T-helper 2 cell treated with Interferon-gamma antibody and Interleukin-4, amounts not matched to agents 5 μg/mL and 100 μg/mL, for 36 hours (primary cell): ENCODE results near the gene PHACTR1.
"Not testable (repeated sequence)": the region's sequence is repeated elsewhere in the genome, so short reads cannot be mapped to it uniquely, and the experiment has no call there.

Experiments
- DNase-seq: peaks from one replicate; pipeline ENCODE4 v3.0.0; 2021; ENCODE audit warnings: low spot score
- H3K27ac Mint-ChIP-seq: one replicate; pipeline ENCODE4 v1.8.0; 2021; ENCODE audit warnings: mild to moderate bottlenecking, mixed read lengths
- H3K27me3 Mint-ChIP-seq: one replicate; pipeline ENCODE4 v1.8.0; 2021; ENCODE audit warnings: low read depth, mixed read lengths
- H3K36me3 Mint-ChIP-seq: one replicate; pipeline ENCODE4 v1.8.0; 2021; ENCODE audit warnings: low read depth, mixed read lengths
- H3K4me1 Mint-ChIP-seq: one replicate; pipeline ENCODE4 v1.8.0; 2021; ENCODE audit warnings: low read depth, mixed read lengths
- H3K4me3 Mint-ChIP-seq: one replicate; pipeline ENCODE4 v1.8.0; 2022; ENCODE audit warnings: mild to moderate bottlenecking, moderate library complexity, mixed read lengths
- H3K9me3 Mint-ChIP-seq: one replicate; pipeline ENCODE4 v1.8.0; 2021; ENCODE audit warnings: mixed read lengths

The PHACTR1 gene

GRCh38 chr6:12761376-12762115 is 45.0 kb downstream of the PHACTR1 start:
- no peak for DNase-seq
- no peaks in the 10 kb centered on the region for H3K27me3 Mint-ChIP-seq
- no peak overlapping the region for H3K4me3 Mint-ChIP-seq
- H3K27ac Mint-ChIP-seq = no peak overlapping the region
- H3K9me3 Mint-ChIP-seq = no peaks in the 10 kb centered on the region
- no peaks in the 10 kb centered on the region for H3K4me1 Mint-ChIP-seq
- H3K36me3 Mint-ChIP-seq = no peaks in the 10 kb centered on the region

- H3K4me1 Mint-ChIP-seq, H3K27me3 Mint-ChIP-seq, H3K27ac Mint-ChIP-seq, DNase-seq, H3K9me3 Mint-ChIP-seq, H3K4me3 Mint-ChIP-seq, H3K36me3 Mint-ChIP-seq: not testable (repeated sequence)
Measured at GRCh38 chr6:12762731-12763434, 46.3 kb downstream of the PHACTR1 start.

GRCh38 chr6:12766365-12766764 is 49.8 kb downstream of the PHACTR1 start:
- no peaks in the 10 kb centered on the region for H3K4me1 Mint-ChIP-seq
- no peak overlapping the region for H3K4me3 Mint-ChIP-seq
- no peak overlapping the region for H3K27ac Mint-ChIP-seq
- H3K36me3 Mint-ChIP-seq = no peaks in the 10 kb centered on the region
- no peaks in the 10 kb centered on the region for H3K27me3 Mint-ChIP-seq
- H3K9me3 Mint-ChIP-seq = no peaks in the 10 kb centered on the region
- DNase-seq = no peak

- Mint-ChIP-seq H3K9me3 (no peaks in the 10 kb centered on the region), H3K27me3 (no peaks in the 10 kb centered on the region), H3K27ac (no peak overlapping the region), H3K36me3 (no peaks in the 10 kb centered on the region), H3K4me1 (no peaks in the 10 kb centered on the region), H3K4me3 (no peak overlapping the region)
- DNase-seq = no peak
Measured at GRCh38 chr6:12767016-12767415, 50.4 kb downstream of the PHACTR1 start.

- no peak for DNase-seq
- Mint-ChIP-seq H3K27ac (no peak overlapping the region), H3K36me3 (no peaks in the 10 kb centered on the region), H3K4me3 (no peak overlapping the region), H3K9me3 (no peaks in the 10 kb centered on the region), H3K27me3 (no peaks in the 10 kb centered on the region), H3K4me1 (no peaks in the 10 kb centered on the region)
Measured at GRCh38 chr6:12769556-12770256, 53.1 kb downstream of the PHACTR1 start.

GRCh38 chr6:12772416-12772815 is 55.8 kb downstream of the PHACTR1 start:
- Mint-ChIP-seq H3K27me3 (no peaks in the 10 kb centered on the region), H3K4me3 (no peak overlapping the region), H3K9me3 (no peaks in the 10 kb centered on the region), H3K27ac (no peak overlapping the region), H3K4me1 (no peaks in the 10 kb centered on the region), H3K36me3 (no peaks in the 10 kb centered on the region)
- no peak for DNase-seq

- Mint-ChIP-seq H3K27ac (no peak overlapping the region), H3K36me3 (no peaks in the 10 kb centered on the region), H3K27me3 (no peaks in the 10 kb centered on the region), H3K4me1 (no peaks in the 10 kb centered on the region), H3K4me3 (no peak overlapping the region), H3K9me3 (no peaks in the 10 kb centered on the region)
- no peak for DNase-seq
Measured at GRCh38 chr6:12776291-12776690, 59.7 kb downstream of the PHACTR1 start.

- Mint-ChIP-seq H3K9me3 (no peaks in the 10 kb centered on the region), H3K27ac (no peak overlapping the region), H3K4me1 (no peaks in the 10 kb centered on the region), H3K36me3 (no peaks in the 10 kb centered on the region), H3K4me3 (no peak overlapping the region), H3K27me3 (no peaks in the 10 kb centered on the region)
- DNase-seq = no peak
Measured at GRCh38 chr6:12779772-12780171, 63.2 kb downstream of the PHACTR1 start.

GRCh38 chr6:12782136-12782535 is 65.6 kb downstream of the PHACTR1 start:
- H3K27me3 Mint-ChIP-seq = no peaks in the 10 kb centered on the region
- no peaks in the 10 kb centered on the region for H3K4me1 Mint-ChIP-seq
- H3K27ac Mint-ChIP-seq = no peak overlapping the region
- H3K36me3 Mint-ChIP-seq = no peaks in the 10 kb centered on the region
- no peak for DNase-seq
- H3K9me3 Mint-ChIP-seq = no peaks in the 10 kb centered on the region
- H3K4me3 Mint-ChIP-seq = no peak overlapping the region

- Mint-ChIP-seq H3K27me3 (no peaks in the 10 kb centered on the region), H3K36me3 (no peaks in the 10 kb centered on the region), H3K4me3 (no peak overlapping the region), H3K4me1 (no peaks in the 10 kb centered on the region), H3K27ac (no peak overlapping the region), H3K9me3 (no peaks in the 10 kb centered on the region)
- DNase-seq = no peak
Measured at GRCh38 chr6:12785301-12785700, 68.7 kb downstream of the PHACTR1 start.

- no peak for DNase-seq
- H3K4me3 Mint-ChIP-seq = no peak overlapping the region
- no peaks in the 10 kb centered on the region for H3K9me3 Mint-ChIP-seq
- H3K4me1 Mint-ChIP-seq = no peaks in the 10 kb centered on the region
- H3K27me3 Mint-ChIP-seq = no peaks in the 10 kb centered on the region
- no peak overlapping the region for H3K27ac Mint-ChIP-seq
- no peaks in the 10 kb centered on the region for H3K36me3 Mint-ChIP-seq
Measured at GRCh38 chr6:12785921-12786320, 69.4 kb downstream of the PHACTR1 start.

GRCh38 chr6:12791371-12791770 is 74.8 kb downstream of the PHACTR1 start:
- no peaks in the 10 kb centered on the region for H3K9me3 Mint-ChIP-seq
- no peak for DNase-seq
- H3K4me3 Mint-ChIP-seq = no peak overlapping the region
- H3K27me3 Mint-ChIP-seq = peaks cover 3% of the 10 kb centered on the region
- no peaks in the 10 kb centered on the region for H3K4me1 Mint-ChIP-seq
- no peak overlapping the region for H3K27ac Mint-ChIP-seq
- no peaks in the 10 kb centered on the region for H3K36me3 Mint-ChIP-seq

GRCh38 chr6:12798326-12798725 is 81.8 kb downstream of the PHACTR1 start:
- Mint-ChIP-seq H3K27ac (no peak overlapping the region), H3K36me3 (no peaks in the 10 kb centered on the region), H3K9me3 (no peaks in the 10 kb centered on the region), H3K27me3 (peaks cover 3% of the 10 kb centered on the region), H3K4me3 (no peak overlapping the region), H3K4me1 (no peaks in the 10 kb centered on the region)
- DNase-seq = no peak

- Mint-ChIP-seq H3K4me1 (no peaks in the 10 kb centered on the region), H3K36me3 (no peaks in the 10 kb centered on the region), H3K9me3 (no peaks in the 10 kb centered on the region), H3K27ac (no peak overlapping the region), H3K4me3 (no peak overlapping the region), H3K27me3 (peaks cover 4% of the 10 kb centered on the region)
- DNase-seq = no peak
Measured at GRCh38 chr6:12800120-12800519, 83.6 kb downstream of the PHACTR1 start.
